ENCODE data around the gene SIGLEC8.
"Not testable (repeated sequence)": the region's sequence is repeated elsewhere in the genome, so short reads cannot be mapped to it uniquely, and the experiment has no call there.

Gene SIGLEC8

GRCh38 chr19:51441410-51442390 lies 16.6 kb downstream of the SIGLEC8 start:
- DNase-seq: peak; percentile 69

- peak; percentile 35 for DNase-seq
Observed at GRCh38 chr19:51440846-51441409, 17.3 kb downstream of the SIGLEC8 start.

GRCh38 chr19:51440052-51440451 lies 18.2 kb downstream of the SIGLEC8 start:
- no peak for DNase-seq

GRCh38 chr19:51439021-51439465 lies 19.2 kb downstream of the SIGLEC8 start:
- no peak for DNase-seq

GRCh38 chr19:51434456-51434855 lies 23.8 kb downstream of the SIGLEC8 start:
- no peak for DNase-seq

GRCh38 chr19:51433043-51433442 lies 25.2 kb downstream of the SIGLEC8 start:
- no peak for DNase-seq

GRCh38 chr19:51431124-51431523 lies 27.1 kb downstream of the SIGLEC8 start:
- DNase-seq: no peak

- DNase-seq: no peak
Observed at GRCh38 chr19:51430221-51430620, 28.0 kb downstream of the SIGLEC8 start.

- no peak for DNase-seq
Observed at GRCh38 chr19:51427201-51427600, 31.1 kb downstream of the SIGLEC8 start.

GRCh38 chr19:51422053-51422448 lies 36.2 kb downstream of the SIGLEC8 start:
- peak; percentile 87 for DNase-seq

GRCh38 chr19:51421229-51422052 lies 36.8 kb downstream of the SIGLEC8 start:
- DNase-seq: no peak

GRCh38 chr19:51420511-51420910 lies 37.7 kb downstream of the SIGLEC8 start:
- DNase-seq: not testable (repeated sequence)

- no peak for DNase-seq
Observed at GRCh38 chr19:51418707-51419106, 39.5 kb downstream of the SIGLEC8 start.

- DNase-seq: no peak
Observed at GRCh38 chr19:51417810-51418157, 40.5 kb downstream of the SIGLEC8 start.

GRCh38 chr19:51417107-51417809 lies 41.0 kb downstream of the SIGLEC8 start, which contains the start of gene SIGLEC10:
Gene SIGLEC10 (minus strand): TSS chr19:51417642. CDS start chr19:51417581, 61 bp downstream.
- DNase-seq: no peak

- not testable (repeated sequence) for DNase-seq
Observed at GRCh38 chr19:51416422-51416821, 41.8 kb downstream of the SIGLEC8 start.

GRCh38 chr19:51415187-51415586 lies 43.1 kb downstream of the SIGLEC8 start:
- no peak for DNase-seq

- DNase-seq: no peak
Observed at GRCh38 chr19:51410950-51411748, 47.1 kb downstream of the SIGLEC8 start.

GRCh38 chr19:51407511-51408131 lies 50.6 kb downstream of the SIGLEC8 start:
- DNase-seq: no peak

GRCh38 chr19:51402117-51402516 lies 56.1 kb downstream of the SIGLEC8 start:
- no peak for DNase-seq
